ENCODE results near the gene ADGRB2. TPM values are rescaled to one million over a fixed set of nuclear protein-coding genes. Genes with fewer than 3 reads are reported as not detected.

ADGRB2 gene
- total RNA-seq, 1 experiment from 2014 or later = 34.8 TPM

GRCh38 chr1:31688233-31688918, 75.8 kb downstream of the ADGRB2 start:
- Histone ChIP-seq H3K4me1 (ENCODE audit: control insufficient read depth, insufficient read depth, low read length) (peaks cover 24% of the 10 kb centered on the region), H3K9me3 (ENCODE audit: control insufficient read depth, insufficient read depth, low read depth, low read length) (no peaks in the 10 kb centered on the region), H3K36me3 (ENCODE audit: control insufficient read depth, insufficient read depth, low read length) (no peaks in the 10 kb centered on the region), H3K27me3 (ENCODE audit: control insufficient read depth, insufficient read depth, low read length) (no peaks in the 10 kb centered on the region), H3K4me3 (ENCODE audit: low read depth in 2 of 2, low read length in 2 of 2) (no peak overlapping the region), H3K27ac (ENCODE audit: low read length) (no peak overlapping the region)
- intact Hi-C loops (cut with micrococcal nuclease; ENCODE audit: unreplicated experiment) = no loop called here
- no TSS peak for BruUV-seq (replicated peaks)
- in situ Hi-C loops (cut with HindIII; ENCODE audit: low pct_unique_long_range_greater_than_20kb, low sequenced_read_pairs) = no loop called here
- TF ChIP-seq TCF7L2 (IDR thresholded peaks at IDR 0.05; ENCODE audit: low read depth, low read length) (no peak), SIN3A (IDR thresholded peaks at IDR 0.05; ENCODE audit: borderline replicate concordance, insufficient read depth, low read depth, low read length) (no peak), POLR2AphosphoS5 (IDR thresholded peaks at IDR 0.05; ENCODE audit: low read depth, low read length) (no peak)
- TF ChIP-seq, protein P1, sequence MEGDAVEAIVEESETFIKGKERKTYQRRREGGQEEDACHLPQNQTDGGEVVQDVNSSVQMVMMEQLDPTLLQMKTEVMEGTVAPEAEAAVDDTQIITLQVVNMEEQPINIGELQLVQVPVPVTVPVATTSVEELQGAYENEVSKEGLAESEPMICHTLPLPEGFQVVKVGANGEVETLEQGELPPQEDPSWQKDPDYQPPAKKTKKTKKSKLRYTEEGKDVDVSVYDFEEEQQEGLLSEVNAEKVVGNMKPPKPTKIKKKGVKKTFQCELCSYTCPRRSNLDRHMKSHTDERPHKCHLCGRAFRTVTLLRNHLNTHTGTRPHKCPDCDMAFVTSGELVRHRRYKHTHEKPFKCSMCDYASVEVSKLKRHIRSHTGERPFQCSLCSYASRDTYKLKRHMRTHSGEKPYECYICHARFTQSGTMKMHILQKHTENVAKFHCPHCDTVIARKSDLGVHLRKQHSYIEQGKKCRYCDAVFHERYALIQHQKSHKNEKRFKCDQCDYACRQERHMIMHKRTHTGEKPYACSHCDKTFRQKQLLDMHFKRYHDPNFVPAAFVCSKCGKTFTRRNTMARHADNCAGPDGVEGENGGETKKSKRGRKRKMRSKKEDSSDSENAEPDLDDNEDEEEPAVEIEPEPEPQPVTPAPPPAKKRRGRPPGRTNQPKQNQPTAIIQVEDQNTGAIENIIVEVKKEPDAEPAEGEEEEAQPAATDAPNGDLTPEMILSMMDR (IDR thresholded peaks at IDR 0.05) = no peak
- TF ChIP-seq, protein P2, sequence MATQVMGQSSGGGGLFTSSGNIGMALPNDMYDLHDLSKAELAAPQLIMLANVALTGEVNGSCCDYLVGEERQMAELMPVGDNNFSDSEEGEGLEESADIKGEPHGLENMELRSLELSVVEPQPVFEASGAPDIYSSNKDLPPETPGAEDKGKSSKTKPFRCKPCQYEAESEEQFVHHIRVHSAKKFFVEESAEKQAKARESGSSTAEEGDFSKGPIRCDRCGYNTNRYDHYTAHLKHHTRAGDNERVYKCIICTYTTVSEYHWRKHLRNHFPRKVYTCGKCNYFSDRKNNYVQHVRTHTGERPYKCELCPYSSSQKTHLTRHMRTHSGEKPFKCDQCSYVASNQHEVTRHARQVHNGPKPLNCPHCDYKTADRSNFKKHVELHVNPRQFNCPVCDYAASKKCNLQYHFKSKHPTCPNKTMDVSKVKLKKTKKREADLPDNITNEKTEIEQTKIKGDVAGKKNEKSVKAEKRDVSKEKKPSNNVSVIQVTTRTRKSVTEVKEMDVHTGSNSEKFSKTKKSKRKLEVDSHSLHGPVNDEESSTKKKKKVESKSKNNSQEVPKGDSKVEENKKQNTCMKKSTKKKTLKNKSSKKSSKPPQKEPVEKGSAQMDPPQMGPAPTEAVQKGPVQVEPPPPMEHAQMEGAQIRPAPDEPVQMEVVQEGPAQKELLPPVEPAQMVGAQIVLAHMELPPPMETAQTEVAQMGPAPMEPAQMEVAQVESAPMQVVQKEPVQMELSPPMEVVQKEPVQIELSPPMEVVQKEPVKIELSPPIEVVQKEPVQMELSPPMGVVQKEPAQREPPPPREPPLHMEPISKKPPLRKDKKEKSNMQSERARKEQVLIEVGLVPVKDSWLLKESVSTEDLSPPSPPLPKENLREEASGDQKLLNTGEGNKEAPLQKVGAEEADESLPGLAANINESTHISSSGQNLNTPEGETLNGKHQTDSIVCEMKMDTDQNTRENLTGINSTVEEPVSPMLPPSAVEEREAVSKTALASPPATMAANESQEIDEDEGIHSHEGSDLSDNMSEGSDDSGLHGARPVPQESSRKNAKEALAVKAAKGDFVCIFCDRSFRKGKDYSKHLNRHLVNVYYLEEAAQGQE (IDR thresholded peaks at IDR 0.05; ENCODE audit: insufficient read depth in 1 of 2, low read depth in 2 of 2, low read length in 1 of 2) = no peak
- no peak for DNase-seq (ENCODE audit: low read depth, low spot score)
- no peak for ATAC-seq
- ChIA-PET CTCF (no interaction called here), POLR2A (no interaction called here)

DNA sequence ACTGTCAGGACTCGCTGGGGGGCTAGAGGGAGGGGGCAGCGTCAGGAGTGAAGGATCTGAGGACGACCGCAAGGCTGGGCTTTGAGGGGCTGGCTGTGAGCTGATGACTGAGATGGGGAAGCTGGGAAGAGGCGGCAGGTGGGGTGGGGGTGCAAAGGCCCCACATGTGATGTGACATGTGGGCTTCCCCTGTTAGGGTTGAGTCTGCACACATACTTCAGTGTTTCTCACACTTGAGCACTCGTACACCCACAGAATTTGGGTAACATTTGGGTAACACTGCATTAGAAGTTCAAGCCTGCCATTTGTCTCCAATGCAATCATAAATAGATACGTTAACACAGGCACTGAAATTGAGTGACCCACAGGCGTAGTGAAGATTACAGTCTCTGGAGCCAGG, 76.5 kb downstream of the ADGRB2 start:
- no peak for ATAC-seq
- H3K27ac ChIP-seq (ENCODE audit: low read length) = no peak overlapping the region
- H3K9me3 ChIP-seq (ENCODE audit: control insufficient read depth, insufficient read depth, low read depth, low read length) = no peaks in the 10 kb centered on the region
- no peak overlapping the region for H3K4me3 ChIP-seq (ENCODE audit: low read depth in 2 of 2, low read length in 2 of 2)
- CTCF ChIA-PET = no interaction called here
- POLR2A ChIA-PET = no interaction called here
- no peaks in the 10 kb centered on the region for H3K27me3 ChIP-seq (ENCODE audit: control insufficient read depth, insufficient read depth, low read length)
- intact Hi-C loops (cut with micrococcal nuclease; ENCODE audit: unreplicated experiment) (no loop called here), in situ Hi-C loops (cut with HindIII; ENCODE audit: low pct_unique_long_range_greater_than_20kb, low sequenced_read_pairs) (no loop called here)
- no peak for DNase-seq (ENCODE audit: low read depth, low spot score)
- H3K4me1 ChIP-seq (ENCODE audit: control insufficient read depth, insufficient read depth, low read length) = peaks cover 16% of the 10 kb centered on the region
- TF ChIP-seq TCF7L2 (IDR thresholded peaks at IDR 0.05; ENCODE audit: low read depth, low read length) (no peak), POLR2AphosphoS5 (IDR thresholded peaks at IDR 0.05; ENCODE audit: low read depth, low read length) (no peak), SIN3A (IDR thresholded peaks at IDR 0.05; ENCODE audit: borderline replicate concordance, insufficient read depth, low read depth, low read length) (no peak)
- TF ChIP-seq, protein P1 (IDR thresholded peaks at IDR 0.05) = no peak
- TF ChIP-seq, protein P2 (IDR thresholded peaks at IDR 0.05; ENCODE audit: insufficient read depth in 1 of 2, low read depth in 2 of 2, low read length in 1 of 2) = no peak
- no TSS peak for BruUV-seq (replicated peaks)
- H3K36me3 ChIP-seq (ENCODE audit: control insufficient read depth, insufficient read depth, low read length) = no peaks in the 10 kb centered on the region
